ENCODE data around the gene DUOX2.

DUOX2 gene

DNA sequence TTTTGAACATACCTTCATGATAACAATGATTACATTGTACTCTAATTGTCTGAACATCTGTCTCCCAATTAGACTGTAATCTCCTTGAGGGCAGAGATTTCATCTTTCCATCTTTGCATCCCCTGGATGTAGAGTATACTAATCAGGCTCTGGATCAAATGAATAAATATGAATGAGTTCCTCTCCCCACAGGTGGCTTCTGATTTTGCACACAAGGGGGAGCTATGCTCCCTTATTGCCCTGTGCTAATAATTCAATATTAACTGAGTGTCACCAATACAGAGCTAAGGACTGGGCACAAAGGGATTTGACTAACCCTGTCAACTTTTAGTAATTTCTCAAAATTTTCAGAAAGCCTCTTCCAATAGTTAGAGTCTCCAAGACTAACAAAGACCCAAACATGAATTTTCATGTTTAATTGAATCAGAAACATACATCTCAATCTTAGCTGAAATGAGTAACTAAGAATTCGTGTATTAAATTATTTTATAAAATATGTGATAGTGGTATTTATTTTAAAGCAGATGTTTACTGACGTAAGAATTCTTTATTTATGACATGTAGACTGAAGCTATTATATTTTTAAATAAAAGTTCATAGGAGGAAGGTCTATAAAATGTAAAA, 12.7 kb upstream of the DUOX2 start:
- no peak overlapping the region for H3K4me3 ChIP-seq (ENCODE audit: low read length)
- TF ChIP-seq, protein P1, sequence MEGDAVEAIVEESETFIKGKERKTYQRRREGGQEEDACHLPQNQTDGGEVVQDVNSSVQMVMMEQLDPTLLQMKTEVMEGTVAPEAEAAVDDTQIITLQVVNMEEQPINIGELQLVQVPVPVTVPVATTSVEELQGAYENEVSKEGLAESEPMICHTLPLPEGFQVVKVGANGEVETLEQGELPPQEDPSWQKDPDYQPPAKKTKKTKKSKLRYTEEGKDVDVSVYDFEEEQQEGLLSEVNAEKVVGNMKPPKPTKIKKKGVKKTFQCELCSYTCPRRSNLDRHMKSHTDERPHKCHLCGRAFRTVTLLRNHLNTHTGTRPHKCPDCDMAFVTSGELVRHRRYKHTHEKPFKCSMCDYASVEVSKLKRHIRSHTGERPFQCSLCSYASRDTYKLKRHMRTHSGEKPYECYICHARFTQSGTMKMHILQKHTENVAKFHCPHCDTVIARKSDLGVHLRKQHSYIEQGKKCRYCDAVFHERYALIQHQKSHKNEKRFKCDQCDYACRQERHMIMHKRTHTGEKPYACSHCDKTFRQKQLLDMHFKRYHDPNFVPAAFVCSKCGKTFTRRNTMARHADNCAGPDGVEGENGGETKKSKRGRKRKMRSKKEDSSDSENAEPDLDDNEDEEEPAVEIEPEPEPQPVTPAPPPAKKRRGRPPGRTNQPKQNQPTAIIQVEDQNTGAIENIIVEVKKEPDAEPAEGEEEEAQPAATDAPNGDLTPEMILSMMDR (IDR thresholded peaks at IDR 0.05; ENCODE audit: insufficient read depth, low read depth, low read length, missing control alignments) = peak; percentile 89
- DNase-seq (ENCODE audit: low read depth) = peak; percentile 67

DNA sequence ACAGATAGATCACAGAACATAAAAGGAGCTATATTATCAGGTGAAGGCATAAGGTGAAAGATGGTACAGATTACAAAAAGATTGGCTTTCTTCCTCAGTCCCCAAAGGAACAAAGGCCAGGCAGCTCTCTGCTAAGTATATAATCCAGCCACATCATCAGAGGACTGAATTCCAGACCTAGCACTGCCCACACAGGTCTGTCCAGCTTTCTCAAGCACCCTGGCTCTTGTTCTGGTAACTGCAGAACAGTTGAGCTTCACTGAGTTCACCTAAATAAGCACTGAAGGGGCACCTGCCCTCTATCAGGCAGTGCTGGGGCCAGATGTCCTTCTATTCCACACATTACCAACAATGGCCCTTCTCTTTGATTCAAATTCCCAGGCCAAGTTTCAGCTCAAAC, 9.4 kb upstream of the DUOX2 start:
- TF ChIP-seq, protein P1 (IDR thresholded peaks at IDR 0.05; ENCODE audit: insufficient read depth, low read depth, low read length, missing control alignments) = no peak

DNA sequence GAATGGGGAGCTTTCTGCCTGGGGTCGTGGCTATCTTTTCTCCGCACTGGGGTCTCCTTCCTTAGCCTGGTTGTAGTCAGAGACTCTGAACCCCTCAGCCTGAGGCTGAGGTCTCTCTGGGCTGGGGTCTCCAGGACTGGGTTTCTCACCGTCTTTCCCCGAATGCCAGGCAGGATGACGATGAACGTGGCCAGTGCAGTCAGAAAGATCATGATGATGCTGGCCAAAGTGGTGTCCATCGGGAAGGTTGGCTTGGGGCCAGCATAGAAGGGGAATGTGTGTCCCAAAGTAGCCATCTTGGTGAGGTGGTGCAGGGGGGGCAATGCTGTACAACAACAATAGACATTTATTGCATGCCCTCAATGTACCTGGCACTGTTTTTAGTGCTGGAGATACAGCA, 8.7 kb upstream of the DUOX2 start:
- TF ChIP-seq, protein P1 (IDR thresholded peaks at IDR 0.05; ENCODE audit: insufficient read depth, low read depth, low read length, missing control alignments) = no peak
- H3K4me3 ChIP-seq (ENCODE audit: low read length) = no peak overlapping the region

More for the DNA sequence above, 9.4 kb upstream of the DUOX2 start:
- DNase-seq (ENCODE audit: low read depth) = peak; percentile 42
- H3K4me3 ChIP-seq (ENCODE audit: low read length) = no peak overlapping the region

DNA sequence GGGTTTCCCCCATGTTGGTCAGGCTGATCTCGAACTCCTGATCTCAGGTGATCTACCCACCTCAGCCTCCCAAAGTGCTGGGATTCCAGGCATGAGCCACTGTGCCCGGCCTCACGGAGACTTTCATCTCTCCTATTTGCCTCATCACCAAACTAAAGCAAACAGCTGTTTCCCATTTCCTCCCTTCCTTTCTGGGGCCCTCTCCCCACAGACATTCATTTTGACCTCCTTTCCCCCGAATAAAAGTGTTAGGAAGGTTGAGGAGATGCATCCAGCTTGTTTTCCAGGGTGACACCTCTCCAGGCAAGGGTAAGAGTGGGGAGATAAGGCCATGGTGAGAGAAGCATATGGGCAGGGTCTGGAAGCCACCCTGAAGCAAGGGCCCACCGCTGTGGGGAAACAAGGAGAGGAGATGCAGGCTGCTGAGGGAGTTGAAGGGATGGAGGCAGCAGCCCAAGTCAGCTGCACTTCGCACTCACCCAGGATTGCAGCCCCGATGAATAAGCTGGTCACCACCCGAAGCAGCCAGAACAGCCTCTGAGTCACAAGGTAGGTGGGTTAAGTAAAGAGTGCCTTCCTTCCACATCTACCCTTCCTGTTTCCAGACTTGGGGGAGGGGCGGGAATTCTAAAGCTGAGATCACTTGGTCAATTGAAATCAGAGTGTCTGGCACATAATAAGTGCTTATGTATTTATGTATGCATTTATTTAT, 7.9 kb upstream of the DUOX2 start:
- DNase-seq (ENCODE audit: low read depth) = peak; percentile 95
- no peak overlapping the region for H3K4me3 ChIP-seq (ENCODE audit: low read length)
- TF ChIP-seq, protein P1 (IDR thresholded peaks at IDR 0.05; ENCODE audit: insufficient read depth, low read depth, low read length, missing control alignments) = no peak

More for the DNA sequence above, 8.7 kb upstream of the DUOX2 start:
- DNase-seq (ENCODE audit: low read depth) = no peak

DNA sequence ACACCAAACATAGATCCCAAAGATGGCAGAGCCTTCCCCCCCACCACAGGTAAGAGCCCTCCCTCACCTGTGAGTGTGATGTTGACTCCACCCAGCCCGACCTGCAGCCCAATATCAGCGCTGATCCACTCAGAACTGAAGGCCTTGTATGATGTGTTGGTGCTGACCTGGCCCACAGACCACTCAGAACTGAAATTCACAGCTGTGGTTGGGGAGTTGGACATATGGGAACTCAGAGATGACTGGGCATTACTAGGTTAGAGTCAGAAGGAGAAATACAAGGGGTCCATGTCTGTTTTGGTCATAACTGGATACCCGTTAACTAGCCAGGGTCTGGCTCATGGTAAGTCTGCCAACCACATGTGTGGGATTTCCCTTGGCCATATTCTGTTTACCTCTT, 7.0 kb upstream of the DUOX2 start:
- H3K4me3 ChIP-seq (ENCODE audit: low read length) = no peak overlapping the region
- DNase-seq (ENCODE audit: low read depth) = no peak
- TF ChIP-seq, protein P1 (IDR thresholded peaks at IDR 0.05; ENCODE audit: insufficient read depth, low read depth, low read length, missing control alignments) = no peak

DNA sequence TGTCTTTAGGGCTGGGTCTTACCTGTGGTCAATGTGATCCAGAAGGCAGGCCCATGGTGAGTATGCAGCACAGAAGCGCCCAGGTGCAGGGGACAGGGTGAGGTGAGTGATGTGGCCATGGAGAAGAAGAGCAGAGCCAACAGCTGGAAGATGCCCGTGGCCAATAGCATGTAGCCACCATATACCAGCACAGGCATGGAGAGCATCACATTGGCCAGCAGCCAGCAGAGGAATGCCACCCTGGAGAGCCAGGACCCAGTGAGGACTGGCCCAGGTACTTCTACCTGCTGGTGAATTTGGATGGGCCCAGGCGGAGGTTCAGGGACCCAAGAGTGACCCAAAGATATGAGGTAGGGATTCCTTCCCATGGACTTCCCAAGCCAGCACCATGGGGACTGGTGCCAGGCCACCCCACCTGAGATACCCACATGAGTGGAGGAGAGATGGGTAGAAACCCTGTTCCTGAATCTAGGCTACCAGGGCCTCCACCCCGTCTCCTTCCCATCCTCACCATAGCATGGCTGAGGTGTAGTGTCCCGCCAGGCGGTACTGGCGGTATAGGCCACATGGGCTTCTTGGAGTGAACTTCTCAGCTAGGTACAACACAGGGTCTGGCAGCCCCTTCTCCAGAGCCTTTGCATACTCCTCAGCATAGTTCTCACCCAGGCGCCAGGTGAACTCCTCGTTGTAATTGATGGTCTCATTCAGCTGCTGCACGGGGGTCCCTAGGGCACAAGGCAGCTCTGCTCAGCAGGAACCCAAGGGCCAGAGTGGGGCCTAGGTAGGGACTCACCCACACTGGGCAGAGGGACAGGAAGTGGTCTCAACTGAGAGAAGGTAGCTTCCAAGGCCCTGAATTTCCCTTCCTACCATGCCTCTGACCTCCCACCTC, 6.4 kb upstream of the DUOX2 start:
- H3K4me3 ChIP-seq (ENCODE audit: low read length) = no peak overlapping the region
- no peak for DNase-seq (ENCODE audit: low read depth)
- TF ChIP-seq, protein P1 (IDR thresholded peaks at IDR 0.05; ENCODE audit: insufficient read depth, low read depth, low read length, missing control alignments) = no peak
